H7 (cell line): ENCODE measurements around the gene MEAK7. TPM values are rescaled to one million over a fixed set of nuclear protein-coding genes. Genes with fewer than 3 reads are reported as not detected.

Source experiments
- DNase-seq: peaks from one replicate; pipeline ENCODE4 v3.0.0; 2012
- H3K27me3 ChIP-seq: 2 replicates; pipeline ENCODE4 v1.6.0; 2011; ENCODE audit warnings: mild to moderate bottlenecking, low read length; ENCODE audit not compliant: control insufficient read depth, insufficient read depth
- H3K36me3 ChIP-seq: replicated peaks from 2 replicates; pipeline ENCODE4 v1.5.1; 2011; ENCODE audit warnings: low read length; ENCODE audit not compliant: control insufficient read depth, insufficient read depth
- H3K4me3 ChIP-seq: 2 replicates; pipeline ENCODE4 v1.5.1; 2011; ENCODE audit warnings: low read depth, mild to moderate bottlenecking, control low read depth, low read length, moderate library complexity; ENCODE audit not compliant: insufficient read depth
- total RNA-seq: library from RNA; depleted of rRNA; stranded (reverse); fragments of >200 nt; shearing (Covaris generic); gene quantifications from 2 replicates; pipeline ENCODE4 v1.2.3, GENCODE V29; 2014; rRNA removed

Gene MEAK7
- total RNA-seq, 1 experiment from 2014 or later = 9.2 TPM

GRCh38 chr16:84462296-84463210 lies 41.9 kb downstream of the MEAK7 start:
- no peak for DNase-seq
- Histone ChIP-seq H3K36me3 (no peaks in the 10 kb centered on the region), H3K4me3 (no peak overlapping the region), H3K27me3 (no peaks in the 10 kb centered on the region)

- DNase-seq = no peak
- Histone ChIP-seq H3K4me3 (no peak overlapping the region), H3K36me3 (no peaks in the 10 kb centered on the region), H3K27me3 (no peaks in the 10 kb centered on the region)
Observed at GRCh38 chr16:84461413-84462295, 42.8 kb downstream of the MEAK7 start.

GRCh38 chr16:84461029-84461412 lies 43.4 kb downstream of the MEAK7 start:
- peak; percentile 30 for DNase-seq
- no peak overlapping the region for H3K4me3 ChIP-seq
- H3K36me3 ChIP-seq = no peaks in the 10 kb centered on the region
- H3K27me3 ChIP-seq = no peaks in the 10 kb centered on the region

GRCh38 chr16:84460406-84461028 lies 43.9 kb downstream of the MEAK7 start:
- H3K27me3 ChIP-seq = no peaks in the 10 kb centered on the region
- no peak overlapping the region for H3K4me3 ChIP-seq
- DNase-seq = no peak
- no peaks in the 10 kb centered on the region for H3K36me3 ChIP-seq

GRCh38 chr16:84459941-84460405 lies 44.5 kb downstream of the MEAK7 start:
- Histone ChIP-seq H3K27me3 (no peaks in the 10 kb centered on the region), H3K4me3 (no peak overlapping the region), H3K36me3 (no peaks in the 10 kb centered on the region)
- DNase-seq = peak; percentile 50

- H3K4me3 ChIP-seq = no peak overlapping the region
- H3K27me3 ChIP-seq = no peaks in the 10 kb centered on the region
- no peak for DNase-seq
- H3K36me3 ChIP-seq = no peaks in the 10 kb centered on the region
Observed at GRCh38 chr16:84459533-84459894, 44.9 kb downstream of the MEAK7 start.

- Histone ChIP-seq H3K36me3 (no peaks in the 10 kb centered on the region), H3K4me3 (no peak overlapping the region), H3K27me3 (no peaks in the 10 kb centered on the region)
- no peak for DNase-seq
Observed at GRCh38 chr16:84458606-84459532, 45.6 kb downstream of the MEAK7 start.

- no peak for DNase-seq
- H3K4me3 ChIP-seq = no peak overlapping the region
- no peaks in the 10 kb centered on the region for H3K27me3 ChIP-seq
- H3K36me3 ChIP-seq = no peaks in the 10 kb centered on the region
Observed at GRCh38 chr16:84455031-84455430, 49.4 kb downstream of the MEAK7 start.

Other genes with a start within 250 kb of the MEAK7 start
- gene WFDC1, start 209.8 kb downstream of the MEAK7 start, total RNA-seq = 0.59 and 0.97 TPM in 2 replicates
- 0.24 and 0.37 TPM in 2 replicates for gene ATP2C2, start 136.1 kb downstream of the MEAK7 start, total RNA-seq
- gene COTL1, start 113.4 kb upstream of the MEAK7 start, total RNA-seq = 114 and 118 TPM in 2 replicates
- 76.6 and 92.3 TPM in 2 replicates for gene KLHL36, start 143.9 kb upstream of the MEAK7 start, total RNA-seq
- gene USP10, start 195.3 kb upstream of the MEAK7 start, total RNA-seq = 132 and 150 TPM in 2 replicates